Vagina (tissue), 2 donors: Measurements from ENCODE around the gene ABCA3.

Experiments used
- CTCF ChIP-seq, 3 experiments: fragments of 450-650 bp in 2 of 3; fragments of 200-600 bp in 1 of 3; sonication (generic) in 1 of 3; IDR thresholded peaks; one replicate each; pipeline ENCODE4 v1.5.1; 2017 to 2019; ENCODE audit warnings: antibody characterized with exemption in 3 of 3, mild to moderate bottlenecking in 2 of 3, moderate library complexity in 2 of 3
- POLR2AphosphoS5 ChIP-seq, 2 donors: sonication (generic); formaldehyde crosslinking; IDR thresholded peaks; one replicate each; pipeline ENCODE4 v1.9.0; 2017; ENCODE audit warnings: antibody characterized with exemption in 2 of 2, mild to moderate bottlenecking in 2 of 2, low read depth in 1 of 2; ENCODE audit not compliant: insufficient read depth in 1 of 2

GRCh38 chr16:2230376-2230775, 110.2 kb downstream of the ABCA3 start:
- no peak for TF ChIP-seq CTCF (IDR thresholded peaks at IDR 0.05)
- no peak for TF ChIP-seq POLR2AphosphoS5 (IDR thresholded peaks at IDR 0.05; ENCODE audit: insufficient read depth in 1 of 2, low read depth in 1 of 2)
